Tibial artery (tissue), 4 donors: Measurements from ENCODE around the gene CCNB2.

ENCODE experiments used
- DNase-seq, 2 donors: peaks; one replicate each; pipeline ENCODE4 v3.0.0-alpha.2; 2019
- H3K27ac ChIP-seq, 2 donors: fragments of 200-600 bp; sonication (generic) in 1 of 2; 1 replicate in 1 of 2; 2 replicates in 1 of 2; pipeline ENCODE4 v1.5.1; 2018 to 2019; ENCODE audit warnings: mild to moderate bottlenecking in 1 of 2
- H3K27me3 ChIP-seq, 2 donors: fragments of 200-600 bp; sonication (generic) in 1 of 2; one replicate each; pipeline versions ENCODE4 v1.5.1 to v1.6.0; 2016 to 2019
- H3K36me3 ChIP-seq, 3 donors: fragments of 200-600 bp; sonication (generic) in 2 of 3; one replicate each; pipeline ENCODE4 v1.5.1; 2016 to 2019; ENCODE audit warnings: mild to moderate bottlenecking in 2 of 3
- H3K4me1 ChIP-seq, 4 donors: fragments of 200-600 bp; sonication (generic) in 2 of 4; 1 replicate in 3 of 4; 2 replicates in 1 of 4; pipeline ENCODE4 v1.5.1; 2016 to 2019
- H3K4me3 ChIP-seq, 2 donors: fragments of 200-600 bp; sonication (generic) in 1 of 2; 1 replicate in 1 of 2; 2 replicates in 1 of 2; pipeline ENCODE4 v1.5.1; 2018 to 2019; ENCODE audit warnings: mild to moderate bottlenecking in 2 of 2
- H3K9me3 ChIP-seq, 3 donors: fragments of 200-600 bp; sonication (generic) in 1 of 3; one replicate each; pipeline ENCODE4 v1.5.1; 2016 to 2019
- intact Hi-C: fragments of 100-400 bp; cut with DNase I; formaldehyde crosslinking; loops from one replicate; pipeline ENCODE4 v1.15.0; 2023; ENCODE audit warnings: low total_unique reads
- TF ChIP-seq, protein P1 (sequence below), 2 experiments: fragments of 200-600 bp in 1 of 2; fragments of 450-650 bp in 1 of 2; IDR thresholded peaks; one replicate each; pipeline ENCODE4 v1.5.1; 2017 to 2019; ENCODE audit warnings: antibody characterized with exemption in 2 of 2, mild to moderate bottlenecking in 1 of 2, moderate library complexity in 1 of 2

The CCNB2 gene

GRCh38 chr15:59154243-59154642, 49.3 kb downstream of the CCNB2 start:
- intact Hi-C loops: no loop called here
- H3K4me3 ChIP-seq: no peak overlapping the region
- DNase-seq: no peak
- TF ChIP-seq, protein P1, sequence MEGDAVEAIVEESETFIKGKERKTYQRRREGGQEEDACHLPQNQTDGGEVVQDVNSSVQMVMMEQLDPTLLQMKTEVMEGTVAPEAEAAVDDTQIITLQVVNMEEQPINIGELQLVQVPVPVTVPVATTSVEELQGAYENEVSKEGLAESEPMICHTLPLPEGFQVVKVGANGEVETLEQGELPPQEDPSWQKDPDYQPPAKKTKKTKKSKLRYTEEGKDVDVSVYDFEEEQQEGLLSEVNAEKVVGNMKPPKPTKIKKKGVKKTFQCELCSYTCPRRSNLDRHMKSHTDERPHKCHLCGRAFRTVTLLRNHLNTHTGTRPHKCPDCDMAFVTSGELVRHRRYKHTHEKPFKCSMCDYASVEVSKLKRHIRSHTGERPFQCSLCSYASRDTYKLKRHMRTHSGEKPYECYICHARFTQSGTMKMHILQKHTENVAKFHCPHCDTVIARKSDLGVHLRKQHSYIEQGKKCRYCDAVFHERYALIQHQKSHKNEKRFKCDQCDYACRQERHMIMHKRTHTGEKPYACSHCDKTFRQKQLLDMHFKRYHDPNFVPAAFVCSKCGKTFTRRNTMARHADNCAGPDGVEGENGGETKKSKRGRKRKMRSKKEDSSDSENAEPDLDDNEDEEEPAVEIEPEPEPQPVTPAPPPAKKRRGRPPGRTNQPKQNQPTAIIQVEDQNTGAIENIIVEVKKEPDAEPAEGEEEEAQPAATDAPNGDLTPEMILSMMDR (IDR thresholded peaks at IDR 0.05): no peak
- H3K27me3 ChIP-seq: no peaks in the 10 kb centered on the region
- H3K36me3 ChIP-seq: peaks cover 82 to 97% (median 96%) of the 10 kb centered on the region in 3 donors
- no peaks in the 10 kb centered on the region for H3K9me3 ChIP-seq
- no peak overlapping the region for H3K27ac ChIP-seq
- H3K4me1 ChIP-seq: peaks cover 0 to 14% (median 7%) of the 10 kb centered on the region in 4 donors

- DNase-seq: no peak
- intact Hi-C loops: no loop called here
- Histone ChIP-seq H3K4me3 (no peak overlapping the region), H3K36me3 (peaks cover 88 to 100% (median 96%) of the 10 kb centered on the region in 3 donors), H3K27ac (no peak overlapping the region), H3K27me3 (no peaks in the 10 kb centered on the region), H3K4me1 (peaks cover 0 to 9% (median 2%) of the 10 kb centered on the region in 4 donors), H3K9me3 (no peaks in the 10 kb centered on the region)
- TF ChIP-seq, protein P1 (IDR thresholded peaks at IDR 0.05): no peak
These were observed 50.5 kb downstream of the CCNB2 start for GRCh38 chr15:59155431-59155830.

DNA sequence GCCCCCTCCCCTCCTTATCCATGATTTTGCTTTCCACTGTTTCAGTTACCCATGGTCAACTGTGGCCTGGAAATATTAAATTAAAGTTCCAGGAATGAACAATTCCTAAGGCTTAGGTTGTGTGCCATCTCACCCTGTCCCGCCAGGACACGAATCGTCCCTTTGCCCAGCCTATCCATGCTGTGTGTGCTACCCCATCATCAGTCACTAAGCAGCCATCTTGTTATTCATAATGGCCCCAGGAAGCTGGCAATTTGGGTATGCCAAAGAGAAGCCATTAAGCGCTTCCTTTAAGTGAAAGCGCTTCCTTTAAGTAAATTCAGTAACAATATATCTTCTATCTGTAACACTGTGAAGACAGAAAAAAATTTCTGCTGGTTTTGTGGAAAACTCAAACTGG, 52.5 kb downstream of the CCNB2 start:
- Histone ChIP-seq H3K27ac (no peak overlapping the region), H3K4me3 (no peak overlapping the region), H3K9me3 (no peaks in the 10 kb centered on the region), H3K4me1 (peaks cover 0 to 5% (median 0%) of the 10 kb centered on the region in 4 donors), H3K27me3 (no peaks in the 10 kb centered on the region), H3K36me3 (peaks cover 91 to 100% (median 96%) of the 10 kb centered on the region in 3 donors)
- TF ChIP-seq, protein P1 (IDR thresholded peaks at IDR 0.05): no peak
- DNase-seq: no peak
- intact Hi-C loops: no loop called here

- intact Hi-C loops: no loop called here
- TF ChIP-seq, protein P1 (IDR thresholded peaks at IDR 0.05): no peak
- Histone ChIP-seq H3K36me3 (peaks cover 88 to 99% (median 94%) of the 10 kb centered on the region in 3 donors), H3K4me3 (no peak overlapping the region), H3K4me1 (peaks cover 0 to 5% (median 0%) of the 10 kb centered on the region in 4 donors), H3K9me3 (no peaks in the 10 kb centered on the region), H3K27ac (no peak overlapping the region), H3K27me3 (no peaks in the 10 kb centered on the region)
- no peak for DNase-seq
These were observed 53.1 kb downstream of the CCNB2 start for GRCh38 chr15:59157840-59158700.

GRCh38 chr15:59158701-59159034, 53.7 kb downstream of the CCNB2 start:
- TF ChIP-seq, protein P1 (IDR thresholded peaks at IDR 0.05): no peak
- H3K4me3 ChIP-seq: no peak overlapping the region
- H3K36me3 ChIP-seq: peaks cover 83 to 93% (median 88%) of the 10 kb centered on the region in 3 donors
- no peaks in the 10 kb centered on the region for H3K9me3 ChIP-seq
- no peak for DNase-seq
- no peaks in the 10 kb centered on the region for H3K27me3 ChIP-seq
- peaks cover 0 to 5% (median 0%) of the 10 kb centered on the region in 4 donors for H3K4me1 ChIP-seq
- intact Hi-C loops: no loop called here
- H3K27ac ChIP-seq: no peak overlapping the region
